DLD1 (cell line): ENCODE results near the gene ECT2.
"Not testable (repeated sequence)": the region's sequence is repeated elsewhere in the genome, so short reads cannot be mapped to it uniquely, and the experiment has no call there.

Experiments
- in situ Hi-C: cut with HindIII; loops from 2 replicates; pipeline ENCODE4 v1.10.0; 2017; ENCODE audit warnings: low sequenced_read_pairs

ECT2 gene

GRCh38 chr3:172853921-172854666, 103.6 kb downstream of the ECT2 start:
- in situ Hi-C loops, result no loop called here

- in situ Hi-C loops, result no loop called here
Observed at GRCh38 chr3:172855037-172855436, 104.5 kb downstream of the ECT2 start.

- in situ Hi-C loops, result no loop called here
Observed at GRCh38 chr3:172856795-172857742, 106.5 kb downstream of the ECT2 start.

- in situ Hi-C loops, result no loop called here
Observed at GRCh38 chr3:172859041-172859440, 108.5 kb downstream of the ECT2 start.

GRCh38 chr3:172866726-172867350, 116.3 kb downstream of the ECT2 start:
- in situ Hi-C loops, result not testable (repeated sequence)

GRCh38 chr3:172868582-172869200, 118.2 kb downstream of the ECT2 start:
- in situ Hi-C loops, result no loop called here

GRCh38 chr3:172869368-172869771, 118.8 kb downstream of the ECT2 start:
- in situ Hi-C loops, result no loop called here

GRCh38 chr3:172869784-172870518, 119.4 kb downstream of the ECT2 start:
- in situ Hi-C loops, result no loop called here
